HL-60 (cell line): ENCODE data around the gene DTWD1.
"Not testable (repeated sequence)": the region's sequence is repeated elsewhere in the genome, so short reads cannot be mapped to it uniquely, and the experiment has no call there.

ENCODE experiments used
- DNase-seq, 2 experiments: peaks; one replicate each; pipeline ENCODE4 v3.0.0-alpha.2; 2010 to 2020; ENCODE audit warnings: low read depth in 1 of 2, low spot score in 1 of 2
- H3K27ac ChIP-seq: fragments of 250-450 bp; sonication (Bioruptor Pico); replicated peaks from 2 replicates; pipeline ENCODE4 v1.5.1; 2020; ENCODE audit warnings: mild to moderate bottlenecking, moderate library complexity
- H3K27me3 ChIP-seq: fragments of 250-450 bp; sonication (Bioruptor Pico); 2 replicates; pipeline ENCODE4 v1.5.1; 2021; ENCODE audit warnings: mild to moderate bottlenecking, moderate library complexity; ENCODE audit not compliant: insufficient read depth, poor library complexity, severe bottlenecking
- H3K4me3 ChIP-seq: replicated peaks from 2 replicates; pipeline ENCODE4 v1.5.1; 2011; ENCODE audit warnings: mild to moderate bottlenecking, control low read depth, low read length; ENCODE audit not compliant: insufficient read depth
- GABPA ChIP-seq: IDR thresholded peaks from 2 replicates; pipeline ENCODE4 v1.6.1; 2012; ENCODE audit warnings: low read depth
- POLR2AphosphoS5 ChIP-seq: IDR thresholded peaks from 2 replicates; pipeline ENCODE4 v1.6.1; 2012; ENCODE audit warnings: low read depth
- SPI1 ChIP-seq: IDR thresholded peaks from 2 replicates; pipeline ENCODE4 v1.6.1; 2012; ENCODE audit warnings: low read depth, mild to moderate bottlenecking, borderline replicate concordance
- TF ChIP-seq, protein P1 (sequence below): IDR thresholded peaks from one replicate; pipeline ENCODE4 v1.5.1; 2011; ENCODE audit warnings: low read length, control low read depth, inconsistent platforms; ENCODE audit not compliant: insufficient read depth
- TF ChIP-seq, protein P2 (sequence below): IDR thresholded peaks from 2 replicates; pipeline ENCODE4 v1.6.1; 2012; ENCODE audit warnings: low read depth; ENCODE audit not compliant: insufficient replicate concordance

The DTWD1 gene

DNA sequence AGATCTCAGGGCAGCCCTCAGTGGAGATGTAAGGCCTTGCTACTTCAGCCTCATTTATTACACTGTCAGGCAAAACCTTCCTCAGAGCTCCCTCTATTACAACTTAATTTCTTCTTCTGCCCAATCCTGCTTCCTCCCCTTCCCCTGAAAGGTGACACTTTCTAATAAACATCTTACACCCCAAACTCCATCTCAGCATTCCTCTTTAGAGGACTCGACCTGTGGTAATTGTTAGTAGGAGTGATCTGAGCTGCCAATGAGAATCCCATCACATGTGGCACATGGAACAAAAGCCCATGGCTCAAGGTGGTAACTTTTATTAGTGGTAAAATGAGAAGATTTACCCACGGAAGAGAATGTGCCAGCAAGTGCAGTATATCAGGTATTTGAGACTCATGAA, 29.8 kb downstream of the DTWD1 start:
- TF ChIP-seq POLR2AphosphoS5 = no peak
- no peak for DNase-seq
- Histone ChIP-seq H3K27me3 (no peaks in the 10 kb centered on the region), H3K27ac (no peak overlapping the region), H3K4me3 (no peak overlapping the region)

DNA sequence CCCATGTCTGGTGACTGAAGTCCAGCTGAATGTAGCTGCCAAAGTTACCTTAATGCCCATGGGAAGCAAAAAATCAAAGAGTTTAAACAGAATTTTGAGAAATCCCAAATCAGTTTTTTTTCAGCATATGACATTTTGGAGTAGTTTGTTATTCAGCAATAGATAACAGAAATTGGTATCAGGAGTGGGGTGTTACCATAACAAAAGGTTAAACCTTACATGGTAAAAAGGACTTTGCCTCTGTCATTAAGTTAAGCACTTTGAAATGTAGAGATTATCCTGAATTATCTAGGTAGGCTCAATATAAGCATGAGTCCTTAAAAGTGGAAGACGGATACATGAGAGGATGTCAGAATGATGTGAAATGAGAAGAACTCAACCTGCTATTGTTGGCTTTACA, 32.1 kb downstream of the DTWD1 start:
- TF ChIP-seq, protein P1, sequence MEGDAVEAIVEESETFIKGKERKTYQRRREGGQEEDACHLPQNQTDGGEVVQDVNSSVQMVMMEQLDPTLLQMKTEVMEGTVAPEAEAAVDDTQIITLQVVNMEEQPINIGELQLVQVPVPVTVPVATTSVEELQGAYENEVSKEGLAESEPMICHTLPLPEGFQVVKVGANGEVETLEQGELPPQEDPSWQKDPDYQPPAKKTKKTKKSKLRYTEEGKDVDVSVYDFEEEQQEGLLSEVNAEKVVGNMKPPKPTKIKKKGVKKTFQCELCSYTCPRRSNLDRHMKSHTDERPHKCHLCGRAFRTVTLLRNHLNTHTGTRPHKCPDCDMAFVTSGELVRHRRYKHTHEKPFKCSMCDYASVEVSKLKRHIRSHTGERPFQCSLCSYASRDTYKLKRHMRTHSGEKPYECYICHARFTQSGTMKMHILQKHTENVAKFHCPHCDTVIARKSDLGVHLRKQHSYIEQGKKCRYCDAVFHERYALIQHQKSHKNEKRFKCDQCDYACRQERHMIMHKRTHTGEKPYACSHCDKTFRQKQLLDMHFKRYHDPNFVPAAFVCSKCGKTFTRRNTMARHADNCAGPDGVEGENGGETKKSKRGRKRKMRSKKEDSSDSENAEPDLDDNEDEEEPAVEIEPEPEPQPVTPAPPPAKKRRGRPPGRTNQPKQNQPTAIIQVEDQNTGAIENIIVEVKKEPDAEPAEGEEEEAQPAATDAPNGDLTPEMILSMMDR = no peak
- TF ChIP-seq GABPA = no peak
- TF ChIP-seq SPI1 = no peak
- TF ChIP-seq, protein P2, sequence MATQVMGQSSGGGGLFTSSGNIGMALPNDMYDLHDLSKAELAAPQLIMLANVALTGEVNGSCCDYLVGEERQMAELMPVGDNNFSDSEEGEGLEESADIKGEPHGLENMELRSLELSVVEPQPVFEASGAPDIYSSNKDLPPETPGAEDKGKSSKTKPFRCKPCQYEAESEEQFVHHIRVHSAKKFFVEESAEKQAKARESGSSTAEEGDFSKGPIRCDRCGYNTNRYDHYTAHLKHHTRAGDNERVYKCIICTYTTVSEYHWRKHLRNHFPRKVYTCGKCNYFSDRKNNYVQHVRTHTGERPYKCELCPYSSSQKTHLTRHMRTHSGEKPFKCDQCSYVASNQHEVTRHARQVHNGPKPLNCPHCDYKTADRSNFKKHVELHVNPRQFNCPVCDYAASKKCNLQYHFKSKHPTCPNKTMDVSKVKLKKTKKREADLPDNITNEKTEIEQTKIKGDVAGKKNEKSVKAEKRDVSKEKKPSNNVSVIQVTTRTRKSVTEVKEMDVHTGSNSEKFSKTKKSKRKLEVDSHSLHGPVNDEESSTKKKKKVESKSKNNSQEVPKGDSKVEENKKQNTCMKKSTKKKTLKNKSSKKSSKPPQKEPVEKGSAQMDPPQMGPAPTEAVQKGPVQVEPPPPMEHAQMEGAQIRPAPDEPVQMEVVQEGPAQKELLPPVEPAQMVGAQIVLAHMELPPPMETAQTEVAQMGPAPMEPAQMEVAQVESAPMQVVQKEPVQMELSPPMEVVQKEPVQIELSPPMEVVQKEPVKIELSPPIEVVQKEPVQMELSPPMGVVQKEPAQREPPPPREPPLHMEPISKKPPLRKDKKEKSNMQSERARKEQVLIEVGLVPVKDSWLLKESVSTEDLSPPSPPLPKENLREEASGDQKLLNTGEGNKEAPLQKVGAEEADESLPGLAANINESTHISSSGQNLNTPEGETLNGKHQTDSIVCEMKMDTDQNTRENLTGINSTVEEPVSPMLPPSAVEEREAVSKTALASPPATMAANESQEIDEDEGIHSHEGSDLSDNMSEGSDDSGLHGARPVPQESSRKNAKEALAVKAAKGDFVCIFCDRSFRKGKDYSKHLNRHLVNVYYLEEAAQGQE = no peak
- no peak for TF ChIP-seq POLR2AphosphoS5
- no peak for DNase-seq
- H3K27me3 ChIP-seq = no peaks in the 10 kb centered on the region
- H3K27ac ChIP-seq = no peak overlapping the region
- no peak overlapping the region for H3K4me3 ChIP-seq

DNA sequence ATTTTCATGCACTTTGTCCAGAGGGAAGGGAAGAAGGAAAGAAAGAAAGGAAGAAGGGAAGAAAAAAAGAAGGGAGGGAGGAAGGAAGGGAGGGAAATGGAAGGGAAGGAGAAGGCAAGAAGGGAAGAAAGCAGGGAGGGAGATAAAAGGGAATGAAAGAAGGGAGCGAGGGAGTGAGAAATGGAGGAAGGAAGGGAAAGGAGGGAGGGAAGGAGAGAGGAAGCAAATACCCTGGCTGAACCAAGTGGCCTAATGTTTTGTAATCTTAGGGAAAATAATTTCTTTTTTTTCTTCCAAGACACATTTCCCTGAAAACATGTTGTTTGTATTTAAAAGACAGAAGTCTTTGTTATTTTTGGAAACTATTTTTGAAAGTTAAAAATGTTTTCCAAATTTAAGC, 35.9 kb downstream of the DTWD1 start:
- Histone ChIP-seq H3K27me3 (no peaks in the 10 kb centered on the region), H3K4me3 (no peak overlapping the region), H3K27ac (no peak overlapping the region)
- DNase-seq = no peak
- TF ChIP-seq, protein P1 = no peak
- no peak for TF ChIP-seq SPI1
- TF ChIP-seq POLR2AphosphoS5 = no peak
- TF ChIP-seq, protein P2 = no peak
- no peak for TF ChIP-seq GABPA

DNA sequence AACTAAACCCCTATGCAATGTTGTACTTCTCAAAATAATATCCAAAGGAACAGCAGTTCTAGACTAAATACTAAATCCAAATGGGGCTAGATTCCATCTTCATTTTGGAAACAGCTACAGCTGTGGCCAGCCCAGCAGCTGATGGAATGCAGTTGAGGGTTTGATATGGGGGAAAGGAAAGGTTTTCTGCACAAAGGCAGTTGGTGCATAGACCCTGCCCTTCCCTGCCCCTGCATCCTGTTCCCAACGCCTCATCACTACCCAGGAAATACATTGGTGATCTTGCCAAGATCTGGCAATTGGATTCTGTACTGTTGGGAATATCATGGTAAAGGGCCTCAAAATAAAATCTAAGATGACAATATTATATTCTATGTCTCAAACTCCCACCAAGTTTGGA, 43.9 kb downstream of the DTWD1 start:
- no peak for DNase-seq
- TF ChIP-seq GABPA = no peak
- TF ChIP-seq, protein P2 = no peak
- TF ChIP-seq, protein P1 = no peak
- TF ChIP-seq POLR2AphosphoS5 = no peak
- TF ChIP-seq SPI1 = no peak

DNA sequence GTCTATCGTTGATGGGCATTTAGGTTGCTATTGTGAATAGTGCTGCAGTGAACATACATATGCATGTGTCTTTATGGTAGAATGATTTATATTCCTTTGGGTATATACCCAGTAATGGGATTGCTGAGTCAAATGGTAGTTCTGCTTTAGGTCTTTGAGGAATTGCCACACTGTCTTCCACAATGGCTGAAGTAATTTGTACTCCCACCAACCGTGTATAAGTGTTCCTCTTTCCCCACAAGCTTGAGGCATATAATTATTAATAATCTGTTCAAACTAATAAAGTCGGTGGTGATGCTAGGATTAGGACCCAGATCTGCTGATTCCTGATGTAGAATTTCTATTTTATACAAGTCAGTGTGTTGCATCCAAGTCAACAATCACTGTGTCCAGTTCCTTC, 45.6 kb downstream of the DTWD1 start:
- not testable (repeated sequence) for H3K4me3 ChIP-seq, H3K27me3 ChIP-seq, H3K27ac ChIP-seq
- peak in 1 of 2 experiments; percentile 24 for DNase-seq

More for the DNA sequence above, 43.9 kb downstream of the DTWD1 start:
- Histone ChIP-seq H3K27me3 (no peaks in the 10 kb centered on the region), H3K4me3 (no peak overlapping the region), H3K27ac (no peak overlapping the region)
